Measurements from ENCODE around the gene LILRB3.
"Not testable (repeated sequence)": the region's sequence is repeated elsewhere in the genome, so short reads cannot be mapped to it uniquely, and the experiment has no call there.

Gene LILRB3

DNA sequence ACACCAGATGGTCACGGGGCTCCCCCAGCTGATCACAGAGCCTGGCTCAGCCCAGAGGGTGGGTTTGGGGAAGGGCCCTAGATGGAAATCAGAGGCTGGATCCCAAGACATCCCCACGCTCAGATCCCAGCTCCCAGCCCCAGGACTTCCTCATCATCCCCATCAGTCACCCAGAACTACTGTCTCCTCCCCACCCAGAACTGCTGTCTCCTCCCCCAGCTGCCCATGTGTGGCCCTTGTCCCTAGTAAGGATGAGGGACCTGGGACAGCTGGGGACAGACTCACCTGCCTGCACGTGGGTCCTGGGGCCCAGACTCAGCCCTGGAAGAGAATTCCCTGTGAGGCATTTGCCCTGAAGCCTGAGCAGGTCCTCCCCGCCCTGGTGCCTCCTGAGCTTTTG lies 19.4 kb upstream of the LILRB3 start:
- DNase-seq (ENCODE audit: low read depth), result not testable (repeated sequence)

DNA sequence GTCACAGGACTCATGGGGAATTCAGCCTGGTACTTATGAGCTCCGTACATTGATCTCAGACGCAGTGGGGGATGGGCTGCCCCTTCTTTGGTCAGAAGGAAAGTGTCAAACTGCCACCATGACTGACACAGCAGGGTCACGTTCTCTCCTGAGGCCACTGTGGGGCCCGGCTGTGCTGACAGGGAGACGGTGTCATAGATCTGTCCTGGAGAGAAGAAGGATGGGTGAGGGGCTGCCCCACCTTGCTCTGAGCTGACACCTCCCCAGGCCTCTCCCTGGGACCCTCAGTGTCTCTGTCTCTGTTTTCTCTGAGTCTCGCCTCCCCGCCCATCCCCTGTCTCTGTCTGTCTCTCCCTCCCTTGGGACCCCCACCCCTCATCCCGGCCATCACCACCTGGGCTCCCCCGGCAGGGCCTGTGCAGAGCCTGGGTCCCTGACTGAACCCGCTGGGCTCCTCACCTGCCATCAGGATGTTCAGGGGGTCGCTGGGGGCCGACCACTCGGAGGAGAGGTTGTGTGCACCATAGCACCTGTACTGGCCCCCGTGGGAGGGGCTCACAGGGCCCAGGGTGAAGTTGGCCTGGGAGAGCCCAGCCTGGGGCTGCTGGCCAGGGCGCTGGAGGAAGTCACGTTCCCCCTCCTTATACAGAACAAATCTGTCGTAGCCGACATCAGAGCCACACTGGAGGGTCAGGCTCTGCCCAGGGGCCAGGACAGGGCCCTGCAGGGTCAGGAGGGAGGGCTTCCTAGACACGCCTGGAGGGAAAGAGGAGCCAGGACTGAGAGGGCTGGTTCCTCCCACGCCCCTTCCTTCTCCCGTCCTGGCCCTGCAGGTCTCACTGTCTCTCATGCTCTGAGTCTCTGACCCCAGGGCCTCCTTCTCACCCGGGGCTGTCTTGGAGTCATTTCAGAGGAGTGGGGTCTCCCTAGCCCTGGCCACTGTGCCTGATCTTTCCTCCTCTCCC lies 17.8 kb upstream of the LILRB3 start:
- DNase-seq (ENCODE audit: low read depth), result not testable (repeated sequence)

DNA sequence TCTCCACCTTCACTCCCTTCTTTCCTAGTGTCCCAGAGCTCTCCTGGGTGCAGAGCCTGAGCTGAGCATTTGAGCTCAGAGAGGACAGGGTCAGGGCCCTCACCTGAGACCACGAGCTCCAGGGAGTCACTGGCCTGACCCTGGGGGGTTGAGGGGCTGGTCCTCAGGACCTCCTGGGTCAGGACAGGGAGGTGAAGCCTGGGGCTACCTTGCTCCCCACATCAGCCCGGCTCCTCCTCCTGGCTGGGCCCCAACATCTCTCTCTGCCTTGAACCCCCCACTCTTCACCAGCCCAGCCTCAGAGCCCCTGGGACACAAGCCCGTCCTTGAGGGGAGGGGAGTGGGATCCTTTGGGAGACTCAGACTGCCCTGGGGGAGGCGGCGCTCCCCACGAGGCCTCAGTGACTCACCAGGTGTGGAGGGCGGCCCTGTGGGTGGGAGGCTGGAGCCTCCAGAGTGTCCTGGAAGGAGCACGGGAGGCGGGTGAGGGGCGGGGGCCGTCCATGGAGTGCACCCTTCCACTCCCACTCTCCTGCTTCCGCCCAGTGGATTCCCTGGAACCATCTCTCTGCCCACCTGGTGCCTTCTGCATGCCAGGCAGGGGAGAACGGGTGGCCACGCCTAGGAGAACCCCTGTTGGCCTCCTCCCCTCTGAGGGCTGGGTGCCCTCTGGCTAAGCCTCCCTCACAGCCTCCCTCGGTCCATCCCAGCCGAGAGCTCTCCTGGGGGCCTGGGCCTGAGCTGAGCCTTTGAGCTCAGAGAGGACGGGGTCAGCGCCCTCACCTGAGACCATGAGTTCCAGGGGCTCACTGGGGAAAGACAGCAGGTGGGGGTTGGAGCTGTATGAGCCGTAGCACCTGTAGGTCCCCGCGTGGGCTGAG lies 16.9 kb upstream of the LILRB3 start:
- DNase-seq (ENCODE audit: low read depth), result not testable (repeated sequence)

DNA sequence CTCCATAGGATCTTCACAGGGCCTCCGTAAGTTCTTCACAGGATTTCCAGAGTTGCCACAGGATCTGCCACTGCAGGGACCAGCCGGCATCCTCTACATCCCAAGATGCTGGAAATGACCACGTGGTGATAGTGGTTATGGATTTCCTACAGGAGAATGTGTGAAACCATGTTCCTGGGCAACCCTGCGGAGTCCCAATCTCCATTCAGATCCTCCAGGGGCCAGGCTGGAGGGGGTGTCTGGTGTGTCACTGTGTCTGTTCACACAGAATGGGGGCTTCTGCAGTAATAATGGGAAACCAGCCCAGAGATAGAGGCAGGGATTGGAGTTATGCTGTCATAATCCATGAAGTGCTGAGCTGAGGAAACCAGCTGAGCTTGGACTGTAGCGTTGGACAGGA lies 11.1 kb upstream of the LILRB3 start:
- no peak for DNase-seq (ENCODE audit: low read depth)

DNA sequence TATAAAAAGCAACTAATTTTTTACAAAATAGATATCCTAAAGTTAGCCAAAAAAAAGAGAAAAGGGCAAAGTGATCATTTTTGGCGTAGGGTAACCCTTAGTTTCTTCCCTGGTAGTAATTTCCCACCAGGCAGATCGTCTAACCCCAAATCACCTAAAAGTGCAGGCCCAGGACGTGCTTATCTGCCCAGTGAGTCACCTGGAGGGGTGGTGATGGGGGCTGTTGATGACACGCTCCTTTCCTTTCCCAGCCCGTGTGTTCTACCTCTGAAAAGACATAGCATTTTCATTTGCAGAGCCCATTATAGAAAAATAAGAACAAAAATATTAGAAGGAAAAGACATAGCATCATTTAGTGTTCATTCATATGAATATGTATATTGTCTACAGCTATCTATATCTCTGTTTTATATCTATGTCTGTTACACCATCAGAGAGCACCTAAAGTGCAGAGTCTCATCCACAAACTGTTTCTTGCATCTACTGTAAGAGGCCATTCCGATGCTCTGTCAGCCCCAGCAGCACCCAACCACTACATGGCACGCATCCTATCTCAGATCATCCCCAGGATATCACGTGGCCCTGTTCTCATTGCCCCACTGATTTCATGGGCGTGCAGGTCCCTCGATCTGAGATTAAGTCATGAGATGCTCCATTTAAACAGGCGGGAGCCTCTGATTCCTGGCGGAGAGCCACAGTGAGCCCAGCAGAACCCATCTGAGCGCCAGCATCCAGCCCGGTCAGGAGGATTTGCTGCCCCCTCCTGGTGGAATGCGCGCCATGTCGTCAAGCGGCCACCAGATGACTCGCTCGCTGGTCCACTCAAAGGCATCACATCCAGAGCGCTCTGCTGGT lies 8.5 kb upstream of the LILRB3 start:
- DNase-seq (ENCODE audit: low read depth), result peak; percentile 71

DNA sequence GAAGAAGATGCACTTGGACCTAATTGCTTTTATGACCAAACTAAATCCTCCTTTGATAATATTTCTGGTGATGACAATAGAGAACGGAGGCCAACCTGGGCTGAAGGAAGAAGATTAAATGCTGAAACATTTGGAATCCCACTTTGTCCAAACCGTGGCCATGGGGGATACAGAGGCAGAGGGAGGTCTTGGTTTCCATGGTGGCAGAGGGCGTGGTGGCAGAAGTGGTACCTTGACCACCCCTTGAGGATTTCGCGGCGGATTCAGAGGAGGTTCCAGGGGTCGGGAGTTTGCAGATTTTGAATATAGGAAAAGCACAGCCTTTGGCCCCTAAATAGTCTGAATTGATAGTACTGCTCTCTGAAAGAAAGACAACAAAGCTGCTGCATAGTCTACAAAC lies 7.2 kb upstream of the LILRB3 start:
- DNase-seq (ENCODE audit: low read depth), result no peak

DNA sequence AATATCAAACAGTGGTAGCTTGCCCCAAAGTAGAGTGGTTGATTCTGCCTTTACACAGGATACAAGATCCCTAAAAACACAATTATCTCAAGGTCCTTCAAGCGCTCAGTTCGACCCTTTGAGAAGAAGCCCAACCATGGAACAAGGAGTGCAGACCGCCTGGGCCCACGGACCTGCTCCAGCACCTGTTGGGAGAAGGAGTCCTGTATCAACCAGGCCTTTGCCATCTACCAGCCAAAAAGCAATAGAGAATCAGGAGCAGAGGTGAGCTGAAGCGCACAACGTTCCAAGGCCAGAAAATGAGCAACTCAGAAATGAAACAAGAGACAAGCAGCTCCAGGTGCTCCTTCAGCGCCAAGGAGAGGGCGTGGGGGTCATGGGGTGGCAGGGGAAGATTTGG lies 6.3 kb upstream of the LILRB3 start:
- no peak for DNase-seq (ENCODE audit: low read depth)

DNA sequence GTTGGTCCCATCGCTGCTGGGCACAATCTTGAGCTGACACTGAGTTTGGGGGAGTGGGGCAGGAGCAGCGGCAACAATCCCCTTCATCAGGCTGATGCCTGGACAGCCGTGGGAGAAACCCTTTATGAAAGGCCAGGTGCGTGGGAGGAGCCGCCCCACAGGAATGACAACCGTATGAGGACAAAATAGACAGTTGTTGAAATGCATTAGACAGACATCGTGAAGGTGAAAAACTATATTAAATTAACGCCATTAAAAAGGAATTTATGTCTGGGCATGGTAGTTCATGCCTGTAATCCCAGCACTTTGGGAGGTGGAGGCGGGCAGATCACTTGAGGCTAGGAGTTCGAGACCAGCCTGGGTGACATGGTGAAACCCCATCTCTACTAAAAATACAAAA lies 1.8 kb upstream of the LILRB3 start:
- not testable (repeated sequence) for DNase-seq (ENCODE audit: low read depth)

DNA sequence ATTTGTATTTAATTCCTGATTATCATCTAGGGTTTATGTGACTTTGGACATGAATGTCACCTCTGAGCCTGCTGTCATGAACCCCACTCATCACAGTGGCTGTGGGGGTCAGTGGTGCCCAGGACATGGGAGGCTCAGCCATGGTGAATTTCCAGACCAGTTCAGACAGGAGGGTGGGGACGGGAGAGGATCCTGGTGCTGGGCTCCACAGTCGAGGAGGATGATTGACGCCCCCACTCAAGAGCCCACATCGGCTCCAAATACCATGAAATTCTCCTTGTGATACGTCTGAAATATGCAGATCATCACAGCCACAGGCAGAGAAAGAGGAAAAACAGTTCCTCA lies 1.1 kb upstream of the LILRB3 start:
- DNase-seq (ENCODE audit: low read depth), result not testable (repeated sequence)

DNA sequence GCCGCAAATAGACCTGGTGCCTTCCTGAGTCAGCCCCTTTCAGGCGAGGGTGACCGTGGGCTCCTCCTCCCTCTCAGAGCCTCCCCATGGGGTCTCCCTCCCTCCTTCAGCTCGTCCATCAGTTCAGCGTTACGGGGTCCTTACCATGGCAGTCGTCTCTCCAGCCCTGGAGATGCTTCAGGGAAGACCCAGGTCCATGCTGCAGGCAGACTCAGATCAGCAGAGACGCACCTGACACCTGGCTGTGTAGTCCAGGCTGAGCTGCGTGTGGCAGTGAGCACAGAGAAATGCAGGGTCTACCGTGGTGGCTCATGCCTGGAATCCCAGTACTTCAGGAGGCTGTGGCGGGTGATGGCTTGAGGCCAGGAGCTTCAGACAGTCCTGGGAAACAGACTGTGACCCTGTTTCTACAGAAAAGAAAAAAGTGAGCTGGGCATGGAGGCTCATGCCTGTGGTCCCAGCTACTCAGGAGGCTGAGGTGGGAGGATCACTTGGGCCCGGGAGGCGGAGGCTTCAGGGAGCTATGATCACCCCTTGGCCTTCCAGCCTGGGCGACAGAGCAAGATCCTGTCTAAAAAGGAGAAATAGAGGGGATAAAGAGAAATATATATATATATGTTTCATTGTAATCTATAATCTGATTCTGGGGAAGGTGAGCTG lies 600 bp upstream of the LILRB3 start:
- DNase-seq (ENCODE audit: low read depth), result not testable (repeated sequence)

DNA sequence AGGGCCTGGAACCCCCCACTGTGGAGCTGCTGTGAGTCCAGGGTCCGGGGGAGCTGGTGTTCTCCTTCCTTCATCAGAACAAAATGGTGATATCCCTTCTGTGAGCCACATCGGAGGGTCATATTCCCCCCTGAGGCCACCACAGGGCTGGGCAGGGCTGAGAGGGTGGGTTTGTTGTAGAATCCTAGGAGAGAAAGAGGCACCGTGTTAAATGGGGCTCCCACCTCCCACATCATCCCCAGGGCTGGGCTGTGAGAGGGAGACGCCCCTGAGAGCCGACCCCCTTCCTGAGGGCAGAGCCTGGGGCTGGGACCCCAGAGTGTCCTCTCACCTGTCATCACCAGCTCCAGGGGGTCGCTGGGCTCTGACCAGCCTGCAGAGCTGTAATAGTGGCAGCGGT lies 860 bp downstream of the LILRB3 start:
- not testable (repeated sequence) for DNase-seq (ENCODE audit: low read depth)

DNA sequence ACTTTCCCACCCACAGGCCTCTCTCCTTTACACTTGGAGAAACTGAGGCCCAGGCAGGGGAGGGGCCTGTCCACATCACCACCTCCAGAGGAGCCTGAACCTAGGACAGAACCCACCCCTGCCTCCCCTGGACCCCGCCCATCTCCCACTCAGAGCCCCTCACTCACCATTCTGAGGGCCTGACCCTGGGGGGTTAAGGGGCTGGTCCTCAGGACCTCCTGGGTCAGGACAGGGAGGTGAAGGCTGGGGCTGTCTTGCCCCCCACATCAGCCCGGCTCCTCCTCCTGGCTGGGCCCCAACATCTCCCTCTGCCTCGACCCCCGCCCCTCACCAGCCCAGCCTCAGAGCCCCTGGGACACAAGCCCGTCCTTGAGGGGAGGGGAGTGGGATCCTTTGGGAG lies 3.1 kb downstream of the LILRB3 start:
- not testable (repeated sequence) for DNase-seq (ENCODE audit: low read depth)

DNA sequence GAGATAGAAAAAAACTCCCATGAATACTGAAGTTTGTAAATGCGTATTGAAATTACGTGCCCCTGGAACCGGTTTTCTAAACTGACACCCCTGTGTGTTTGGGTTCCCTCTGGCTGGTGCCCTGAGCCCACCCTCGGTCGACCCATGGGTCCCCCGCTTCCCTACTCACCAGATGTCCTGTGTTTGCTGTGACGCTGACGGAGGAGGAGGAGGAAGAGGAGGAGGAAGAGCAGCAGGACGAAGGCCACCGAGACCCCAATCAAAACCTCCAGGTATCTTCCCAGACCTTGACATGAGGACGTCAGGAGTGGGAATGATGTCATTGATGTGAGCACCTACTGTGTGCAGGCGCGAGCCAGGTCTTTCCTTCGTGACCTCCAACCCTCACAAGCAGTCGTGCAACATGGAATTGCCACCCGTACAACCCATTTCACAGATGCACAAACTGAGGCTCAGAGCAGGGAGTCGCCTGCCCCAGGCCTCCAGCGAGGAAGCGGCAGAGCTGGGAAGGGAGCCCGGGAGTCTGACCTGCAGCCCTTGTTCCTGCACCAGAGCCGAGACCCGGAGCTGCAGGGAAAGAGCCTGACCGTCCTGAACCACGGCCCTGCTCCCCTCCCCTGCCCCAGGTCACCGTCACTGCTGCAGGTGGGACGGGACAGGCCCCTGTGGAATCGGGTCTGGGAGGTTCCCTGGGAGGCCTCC lies 3.7 kb downstream of the LILRB3 start:
- no peak for DNase-seq (ENCODE audit: low read depth)

DNA sequence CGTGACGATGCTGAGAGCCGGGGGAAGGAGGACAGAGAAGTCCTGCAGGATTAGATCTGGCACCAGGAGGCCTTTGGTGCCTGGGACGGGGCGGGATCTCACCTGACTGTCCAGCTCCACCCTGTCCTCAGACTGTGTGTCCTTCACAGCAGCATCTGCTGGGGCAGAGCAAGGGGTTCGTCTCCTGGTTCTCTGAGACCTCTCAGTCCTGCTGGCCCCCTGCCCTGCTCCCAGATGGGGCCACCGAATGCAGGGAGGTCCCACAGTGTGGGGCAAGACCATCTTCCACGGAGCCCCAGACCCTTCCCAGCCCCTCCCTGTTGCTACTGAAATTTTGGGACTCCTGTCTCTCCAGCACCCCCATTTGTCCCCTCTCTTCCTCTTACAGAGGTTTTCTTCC lies 4.5 kb downstream of the LILRB3 start:
- no peak for DNase-seq (ENCODE audit: low read depth)

DNA sequence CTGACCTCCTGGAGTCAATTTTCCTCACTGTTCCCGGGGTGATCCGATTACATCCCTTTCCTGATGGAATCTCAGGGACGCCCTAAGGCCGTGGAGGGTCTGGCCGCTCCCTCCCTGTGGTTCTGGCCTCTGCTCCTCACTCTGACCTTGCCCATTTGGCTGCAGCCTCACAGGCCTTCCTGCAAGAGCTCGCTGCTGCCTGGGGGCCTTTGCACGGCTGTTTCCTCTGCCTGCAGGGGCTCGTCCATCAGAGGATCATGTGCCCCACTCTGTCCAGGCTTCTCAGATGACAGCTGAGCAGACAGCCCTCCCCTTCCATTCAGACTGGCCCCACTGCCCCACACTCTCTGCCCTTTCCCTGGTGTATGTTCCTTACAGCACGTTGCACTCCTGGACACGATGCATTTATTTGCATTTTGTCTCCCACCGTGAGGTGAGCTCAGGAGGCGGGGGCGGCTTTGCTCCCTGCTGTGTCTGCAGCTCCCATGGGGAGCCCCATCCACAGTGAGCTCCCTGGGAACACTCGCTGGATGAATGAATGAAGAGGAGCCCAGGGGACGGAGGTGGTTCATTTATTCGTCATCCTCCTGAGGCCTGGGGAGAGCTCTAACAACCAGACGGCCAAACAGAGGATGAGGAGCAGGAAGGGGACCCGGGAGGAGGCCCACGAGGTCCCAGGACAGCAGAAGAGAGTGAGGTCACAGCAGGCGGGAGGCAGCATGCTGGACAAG lies 5.1 kb downstream of the LILRB3 start:
- not testable (repeated sequence) for DNase-seq (ENCODE audit: low read depth)

DNA sequence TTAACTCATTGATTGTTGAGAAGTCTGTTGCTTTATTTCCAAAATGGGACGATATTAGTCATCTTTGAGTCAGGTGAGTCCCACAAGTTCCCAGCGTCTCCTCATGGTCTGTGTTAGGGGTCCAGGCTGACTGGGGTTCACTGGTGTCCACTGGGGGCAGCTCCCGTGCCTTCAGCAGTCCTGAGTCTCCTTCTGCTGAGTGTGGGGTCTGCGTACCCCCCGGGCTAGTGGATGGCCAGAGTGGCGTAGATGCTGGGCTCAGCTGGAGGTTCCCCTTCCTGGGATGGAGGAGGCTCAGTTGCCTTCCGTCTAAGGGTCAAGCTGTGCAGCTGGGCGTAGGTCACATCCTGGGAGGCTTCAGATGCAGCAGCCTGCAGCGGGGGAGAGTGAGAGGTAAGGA lies 5.9 kb downstream of the LILRB3 start:
- no peak for DNase-seq (ENCODE audit: low read depth)

DNA sequence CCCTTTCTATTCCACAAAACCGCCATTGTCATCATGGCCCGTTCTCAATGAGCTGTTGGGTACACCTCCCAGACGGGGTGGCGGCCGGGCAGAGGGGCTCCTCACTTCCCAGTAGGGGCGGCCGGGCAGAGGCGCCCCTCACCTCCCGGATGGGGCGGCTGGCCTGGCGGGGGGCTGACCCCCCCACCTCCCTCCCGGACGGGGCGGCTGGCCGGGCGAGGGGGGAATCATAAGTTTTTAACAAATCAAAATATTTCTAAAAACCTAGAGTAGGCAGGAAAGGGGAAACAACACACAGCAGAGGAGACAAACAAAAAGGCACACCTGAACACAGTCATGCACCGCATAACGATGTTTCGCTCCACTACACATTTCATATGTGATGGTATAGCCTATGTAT lies 8.1 kb downstream of the LILRB3 start:
- not testable (repeated sequence) for DNase-seq (ENCODE audit: low read depth)

DNA sequence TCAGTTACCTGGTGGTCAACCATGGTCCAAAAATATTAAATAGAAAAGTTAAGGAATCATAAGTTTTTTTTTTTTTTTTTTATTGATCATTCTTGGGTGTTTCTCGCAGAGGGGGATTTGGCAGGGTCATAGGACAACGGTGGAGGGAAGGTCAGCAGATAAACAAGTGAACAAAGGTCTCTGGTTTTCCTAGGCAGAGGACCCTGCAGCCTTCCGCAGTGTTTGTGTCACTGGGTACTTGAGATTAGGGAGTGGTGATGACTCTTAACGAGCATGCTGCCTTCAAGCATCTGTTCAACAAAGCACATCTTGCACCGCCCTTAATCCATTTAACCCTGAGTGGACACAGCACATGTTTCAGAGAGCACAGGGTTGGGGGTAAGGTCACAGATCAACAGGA lies 8.6 kb downstream of the LILRB3 start:
- DNase-seq (ENCODE audit: low read depth), result not testable (repeated sequence)

DNA sequence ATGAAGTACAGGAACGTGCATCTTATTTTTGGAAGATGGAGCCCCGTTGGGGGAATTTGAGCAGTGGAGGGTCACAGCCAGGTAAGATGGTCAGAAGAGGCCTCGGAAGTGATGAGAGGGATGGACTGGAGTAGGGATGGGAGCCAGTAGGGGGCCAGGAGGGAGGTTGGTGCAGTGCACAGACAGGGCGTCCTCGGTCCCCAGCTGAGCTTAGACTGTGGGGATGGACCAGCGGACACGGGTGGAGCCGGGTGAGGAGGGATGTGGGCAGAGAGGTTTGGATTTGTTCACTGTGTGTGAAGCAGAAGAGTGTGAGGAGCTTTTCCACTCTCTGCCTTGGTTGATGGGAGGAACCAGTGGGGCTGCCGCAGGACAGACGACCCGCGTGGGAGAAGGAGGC lies 11.6 kb downstream of the LILRB3 start:
- no peak for DNase-seq (ENCODE audit: low read depth)
